Thymus (tissue), 11 donors: ENCODE measurements around the gene ELMO2. TPM values are rescaled to one million over a fixed set of nuclear protein-coding genes. Genes with fewer than 3 reads are reported as not detected.

Experiments used
- DNase-seq, 9 donors: peaks; one replicate each; pipeline ENCODE4 v3.0.0-alpha.2; 2013; ENCODE audit warnings: low spot score in 9 of 9, low read depth in 6 of 9, missing footprints in 1 of 9
- H3K27ac ChIP-seq, 2 donors: one replicate each; pipeline ENCODE4 v1.5.1; 2013; ENCODE audit warnings: control low read depth in 1 of 2, low read depth in 1 of 2, low read length in 1 of 2, mild to moderate bottlenecking in 1 of 2, moderate library complexity in 1 of 2
- H3K27me3 ChIP-seq, 2 donors: one replicate each; pipeline ENCODE4 v1.5.1; 2013; ENCODE audit warnings: low read length in 1 of 2; ENCODE audit not compliant: control insufficient read depth in 2 of 2, insufficient read depth in 1 of 2
- H3K36me3 ChIP-seq, 2 donors: one replicate each; pipeline ENCODE4 v1.5.1; 2013; ENCODE audit warnings: low read length in 1 of 2, mild to moderate bottlenecking in 1 of 2, moderate library complexity in 1 of 2; ENCODE audit not compliant: control insufficient read depth in 2 of 2, insufficient read depth in 2 of 2
- H3K4me1 ChIP-seq, 2 donors: one replicate each; pipeline ENCODE4 v1.5.1; 2013; ENCODE audit warnings: low read length in 2 of 2; ENCODE audit not compliant: control insufficient read depth in 2 of 2, insufficient read depth in 2 of 2
- H3K4me3 ChIP-seq, 2 donors: one replicate each; pipeline ENCODE4 v1.5.1; 2013; ENCODE audit warnings: low read length in 2 of 2, control low read depth in 1 of 2, mild to moderate bottlenecking in 1 of 2
- H3K9me3 ChIP-seq, 2 donors: one replicate each; pipeline ENCODE4 v1.5.1; 2013; ENCODE audit warnings: low read length in 1 of 2, mild to moderate bottlenecking in 1 of 2; ENCODE audit not compliant: control insufficient read depth in 2 of 2, insufficient read depth in 1 of 2
- WGBS: extraction: QIAGEN DNeasy Blood & Tissue Kit; methylation state at CpG from one replicate; pipeline ENCODE4 v1.1.7; 2013; 5-methylcytosine and 5-hydroxymethylcytosine counted together
- polyA plus RNA-seq: library from polyadenylated mRNA; stranded (reverse); fragments of 200-250 nt; gene quantifications from one replicate; pipeline ENCODE4 v1.2.3, GENCODE V29; 2013
- total RNA-seq: library from RNA; stranded (reverse); fragments of 120-200 nt; gene quantifications from one replicate; pipeline ENCODE4 v1.2.4, GENCODE V29; 2013
- donor health status: healthy.

Gene ELMO2
- total and polyA plus RNA-seq, 2 donors = 23.3 to 32.9 TPM

DNA sequence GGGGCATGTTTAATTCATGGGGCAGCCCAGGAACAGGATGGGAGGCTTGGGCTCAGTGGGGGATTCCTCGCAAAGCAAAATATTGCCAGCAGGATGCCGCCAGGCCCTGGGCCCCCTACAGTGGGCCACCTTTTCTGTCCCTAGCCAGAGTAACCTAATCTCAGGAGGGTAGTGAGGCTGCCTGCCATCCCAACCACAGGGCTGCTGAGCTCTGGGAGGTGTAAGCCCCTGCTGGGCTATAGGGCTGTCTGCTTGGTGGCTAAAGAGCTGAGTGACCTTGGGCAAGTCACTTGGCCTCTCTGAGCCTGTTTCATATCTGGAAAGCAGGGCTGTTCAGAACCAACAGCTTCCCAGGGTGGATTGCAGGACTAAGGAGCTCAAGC, 62.4 kb downstream of the ELMO2 start:
- 70% methylated on average over 2 of the region's 2 CpGs for WGBS
- H3K27ac ChIP-seq = no peak overlapping the region
- peaks cover 9 to 42% of the 10 kb centered on the region in 2 donors for H3K27me3 ChIP-seq
- H3K4me1 ChIP-seq = peaks cover 0 to 9% of the 10 kb centered on the region in 2 donors
- no peak for DNase-seq
- peaks cover 0 to 1% of the 10 kb centered on the region in 2 donors for H3K9me3 ChIP-seq
- H3K36me3 ChIP-seq = no peaks in the 10 kb centered on the region
- no peak overlapping the region for H3K4me3 ChIP-seq

DNA sequence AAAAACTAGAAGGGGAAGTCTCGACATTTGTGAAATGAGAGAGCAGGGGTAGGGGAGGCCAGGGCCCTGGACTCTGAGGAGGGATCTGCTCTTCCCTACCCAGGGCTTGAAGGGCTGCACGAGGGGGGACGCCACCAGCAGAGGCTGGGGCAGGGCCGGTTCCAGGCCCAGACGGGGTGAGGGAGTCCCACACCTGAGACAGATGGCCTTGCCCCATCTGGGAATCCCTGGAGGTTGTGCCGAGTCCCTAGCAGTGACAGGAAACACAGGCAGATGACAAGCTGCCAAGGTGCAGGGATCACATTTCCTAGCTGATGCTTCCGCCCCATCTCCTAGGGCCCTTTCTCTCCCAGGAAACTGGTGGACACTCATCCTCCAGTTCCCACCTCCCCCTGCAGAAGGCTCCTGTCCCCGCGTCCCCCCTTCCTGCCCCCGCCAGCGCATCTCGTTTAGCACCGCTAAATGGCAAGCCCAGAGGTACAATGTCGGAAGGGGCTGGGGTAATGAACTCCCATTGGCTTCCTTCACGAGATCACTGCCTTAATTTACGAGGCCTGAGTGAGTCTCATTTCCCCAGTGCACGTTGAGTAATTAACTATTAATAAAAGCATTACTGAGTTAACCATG, 63.0 kb downstream of the ELMO2 start:
- Histone ChIP-seq H3K27me3 (peaks cover 9 to 42% of the 10 kb centered on the region in 2 donors), H3K4me3 (no peak overlapping the region), H3K27ac (no peak overlapping the region), H3K4me1 (peaks cover 0 to 5% of the 10 kb centered on the region in 2 donors), H3K36me3 (no peaks in the 10 kb centered on the region), H3K9me3 (peaks cover 0 to 1% of the 10 kb centered on the region in 2 donors)
- DNase-seq = no peak
- WGBS = 9% methylated on average over 17 of the region's 17 CpGs

DNA sequence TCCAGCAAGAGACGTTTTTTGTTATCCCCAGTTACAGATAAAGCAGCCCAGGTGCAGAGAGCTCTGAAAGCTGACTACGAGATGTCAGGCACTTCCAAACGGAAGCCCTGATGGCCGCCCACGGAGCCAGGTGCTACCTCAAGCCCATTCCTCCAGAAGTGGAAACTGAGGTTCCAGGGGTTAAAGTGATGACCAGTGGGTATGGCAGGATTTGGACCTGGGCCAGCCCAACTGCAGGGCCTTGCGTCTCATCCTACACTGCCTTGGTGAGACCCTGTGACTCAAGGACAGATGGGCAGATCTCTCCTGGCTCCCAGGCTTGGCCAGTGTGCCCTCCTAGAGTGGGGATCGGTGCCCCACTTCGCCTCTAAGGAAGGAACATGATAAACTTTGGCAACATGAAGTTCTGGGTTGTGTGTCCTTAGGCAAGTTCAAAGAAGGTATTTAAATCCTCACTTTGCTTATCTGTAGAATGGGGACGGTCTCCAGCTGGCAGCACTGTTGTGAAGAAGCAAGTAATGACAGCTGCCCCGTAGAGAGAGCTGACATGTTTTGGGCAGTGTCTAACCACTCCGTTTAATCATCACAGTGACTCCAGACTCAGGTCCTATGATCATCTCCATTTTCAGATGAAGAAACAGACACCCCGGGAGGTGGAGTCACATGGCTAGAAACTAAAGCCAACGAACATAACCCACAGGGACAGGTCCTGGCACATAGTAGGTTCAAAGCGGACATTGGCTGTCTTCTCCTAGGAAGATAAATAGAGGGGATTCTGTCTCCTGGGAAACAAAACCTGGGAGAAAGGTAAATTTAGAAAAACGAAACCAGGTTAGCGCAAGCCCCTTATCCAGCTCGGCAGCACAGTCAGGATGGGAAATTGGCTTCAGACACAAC, 63.7 kb downstream of the ELMO2 start:
- Histone ChIP-seq H3K27ac (no peak overlapping the region), H3K36me3 (no peaks in the 10 kb centered on the region), H3K4me3 (no peak overlapping the region), H3K4me1 (peaks cover 0 to 5% of the 10 kb centered on the region in 2 donors), H3K27me3 (peaks cover 9 to 46% of the 10 kb centered on the region in 2 donors), H3K9me3 (peaks cover 0 to 1% of the 10 kb centered on the region in 2 donors)
- 61% methylated on average over 17 of the region's 17 CpGs for WGBS
- DNase-seq = no peak

DNA sequence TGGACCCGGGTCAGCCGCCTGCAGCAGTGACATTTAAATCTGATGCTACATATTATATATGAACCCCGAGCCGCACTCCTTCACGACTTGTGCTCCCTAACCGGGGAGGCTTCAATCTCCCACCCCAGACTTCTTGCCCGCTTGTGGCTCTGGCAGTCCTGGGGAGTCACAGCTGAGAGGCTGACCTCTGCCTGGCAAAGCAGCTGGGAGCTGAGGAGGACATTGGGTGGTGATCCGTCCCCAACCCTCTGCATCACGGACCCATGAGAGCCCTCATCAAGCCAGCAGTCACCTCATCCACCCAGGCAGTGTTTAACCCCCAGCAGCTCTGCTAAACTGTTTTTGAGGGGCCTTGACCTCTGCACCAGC, 64.4 kb downstream of the ELMO2 start:
- no peak overlapping the region for H3K4me3 ChIP-seq
- H3K36me3 ChIP-seq = no peaks in the 10 kb centered on the region
- peaks cover 9 to 52% of the 10 kb centered on the region in 2 donors for H3K27me3 ChIP-seq
- H3K9me3 ChIP-seq = peaks cover 0 to 1% of the 10 kb centered on the region in 2 donors
- H3K4me1 ChIP-seq = peaks cover 0 to 5% of the 10 kb centered on the region in 2 donors
- H3K27ac ChIP-seq = no peak overlapping the region
- DNase-seq = no peak
- 72% methylated on average over 9 of the region's 9 CpGs for WGBS

DNA sequence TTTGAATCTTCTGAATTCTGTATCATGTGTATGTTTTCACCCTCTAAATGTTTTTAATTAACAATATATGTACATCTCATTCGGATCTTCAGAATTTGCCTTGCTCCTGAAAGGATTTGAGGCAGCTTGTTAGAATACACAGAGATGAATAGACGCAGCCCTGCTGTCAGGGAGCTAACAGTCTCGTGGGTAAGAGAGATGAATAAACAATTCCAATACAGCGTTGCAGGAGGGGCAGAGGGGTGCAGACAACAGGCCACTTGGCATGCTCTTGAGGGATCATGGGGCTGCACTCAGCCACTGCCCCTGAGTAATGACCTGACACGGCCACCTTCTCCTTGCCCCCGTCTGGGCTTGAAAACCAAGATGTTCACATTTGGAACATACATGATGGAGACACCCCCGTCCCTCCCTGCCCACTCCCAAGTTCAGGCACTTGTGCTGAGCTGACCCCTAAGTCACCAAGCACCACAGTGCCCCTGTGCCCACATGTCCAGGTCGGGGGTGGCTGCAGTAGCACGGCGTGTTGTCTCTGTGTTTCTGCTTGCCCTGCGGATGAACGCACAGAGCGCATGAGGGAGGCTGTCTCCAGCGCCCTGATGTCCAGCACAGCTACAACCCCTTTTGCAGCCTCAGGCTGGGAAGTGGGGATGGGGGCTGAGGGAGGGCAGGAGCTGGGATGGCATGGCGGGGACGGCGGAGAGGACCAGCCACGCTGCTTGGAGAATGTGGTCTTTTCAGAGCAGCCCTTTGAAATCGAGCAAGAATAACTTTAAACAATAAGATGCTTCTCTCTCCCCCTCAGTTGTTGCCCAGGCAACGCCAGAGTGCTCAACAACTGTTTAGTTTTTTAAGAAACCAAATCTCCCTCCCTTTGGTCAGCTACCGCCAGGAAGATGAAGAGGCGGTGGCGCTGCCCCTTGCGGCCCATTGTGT, 65.1 kb downstream of the ELMO2 start:
- WGBS = 77% methylated on average over 24 of the region's 24 CpGs
- Histone ChIP-seq H3K27ac (no peak overlapping the region), H3K4me1 (peaks cover 0 to 5% of the 10 kb centered on the region in 2 donors), H3K9me3 (peaks cover 0 to 1% of the 10 kb centered on the region in 2 donors), H3K36me3 (no peaks in the 10 kb centered on the region), H3K4me3 (no peak overlapping the region), H3K27me3 (peaks cover 9 to 52% of the 10 kb centered on the region in 2 donors)
- no peak for DNase-seq

DNA sequence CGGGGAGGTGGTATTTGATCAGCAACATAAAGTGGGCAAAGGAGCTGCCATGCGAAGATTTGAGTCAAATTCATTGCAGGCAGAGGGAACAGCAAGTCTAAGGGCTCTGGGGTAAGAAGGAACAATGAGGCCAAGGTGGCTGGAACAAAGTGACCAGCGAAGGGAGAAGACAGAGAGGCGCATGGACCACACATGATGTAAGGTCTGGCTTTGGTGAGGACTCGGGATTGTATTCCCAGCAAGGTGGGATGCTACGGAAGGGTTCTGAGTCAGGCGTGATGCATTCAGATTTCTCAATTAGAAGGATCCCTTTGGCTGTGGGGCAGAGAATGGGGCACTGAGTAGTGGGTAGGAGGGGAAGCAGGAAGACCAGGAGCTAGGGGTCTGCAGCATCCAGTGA, 67.4 kb downstream of the ELMO2 start:
- H3K27me3 ChIP-seq = peaks cover 9 to 53% of the 10 kb centered on the region in 2 donors
- peaks cover 0 to 5% of the 10 kb centered on the region in 2 donors for H3K4me1 ChIP-seq
- no peak for DNase-seq
- no peaks in the 10 kb centered on the region for H3K36me3 ChIP-seq
- no peak overlapping the region for H3K27ac ChIP-seq
- WGBS = 87% methylated on average over 7 of the region's 7 CpGs
- H3K9me3 ChIP-seq = peaks cover 0 to 1% of the 10 kb centered on the region in 2 donors
- H3K4me3 ChIP-seq = no peak overlapping the region

DNA sequence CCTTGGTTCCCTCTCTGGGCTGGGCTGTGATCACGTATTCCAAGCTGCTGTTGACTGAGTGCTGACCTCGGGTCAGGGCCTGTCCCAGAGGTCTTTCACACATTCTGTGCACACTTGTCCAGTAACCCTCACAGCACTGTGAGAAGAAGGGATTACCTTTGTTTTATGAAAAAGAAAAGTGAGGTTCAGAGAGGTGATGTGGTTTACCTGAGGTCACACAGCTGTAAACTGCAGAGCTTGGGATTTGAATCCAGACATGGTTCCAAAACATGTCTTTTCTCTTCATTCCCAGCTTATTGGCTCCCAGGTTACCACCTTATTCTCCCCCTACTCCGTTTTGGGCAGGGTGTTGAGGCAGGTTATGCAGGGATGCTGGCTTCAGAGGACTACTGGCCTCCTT, 69.7 kb downstream of the ELMO2 start:
- no peak for DNase-seq
- Histone ChIP-seq H3K27me3 (peaks cover 0 to 51% of the 10 kb centered on the region in 2 donors), H3K27ac (no peak overlapping the region), H3K4me1 (no peaks in the 10 kb centered on the region), H3K36me3 (no peaks in the 10 kb centered on the region), H3K4me3 (no peak overlapping the region), H3K9me3 (peaks cover 0 to 1% of the 10 kb centered on the region in 2 donors)
- 74% methylated on average over 3 of the region's 3 CpGs for WGBS

DNA sequence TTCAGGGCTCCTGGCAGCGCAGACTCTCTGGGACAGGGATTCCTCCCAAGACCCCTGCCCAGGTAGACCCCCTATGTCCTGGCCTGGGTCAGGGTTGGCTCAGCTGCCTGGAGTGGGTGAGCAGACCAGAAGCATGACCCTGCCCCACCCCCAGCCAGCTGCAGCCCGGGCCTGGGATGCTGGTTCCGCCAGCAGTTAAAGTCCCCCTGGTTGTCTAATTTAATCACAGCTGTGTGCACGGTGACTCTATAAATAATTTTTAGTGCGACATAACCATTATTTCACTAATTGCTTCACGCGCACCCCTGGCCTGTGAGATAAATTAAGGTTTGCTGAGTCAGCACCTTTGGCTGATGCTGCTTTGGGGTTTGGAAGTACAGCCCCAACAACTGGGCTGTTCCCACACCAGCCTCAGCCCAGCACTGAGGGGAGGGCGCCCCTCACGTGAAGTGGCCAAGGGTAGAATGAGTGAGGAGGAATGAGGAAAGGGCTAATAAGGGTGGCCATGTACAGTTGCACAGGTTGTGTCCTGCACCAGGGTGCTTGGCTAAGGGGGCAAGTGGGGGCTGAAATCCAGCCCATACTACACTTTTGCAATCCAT, 72.0 kb downstream of the ELMO2 start:
- peaks cover 0 to 63% of the 10 kb centered on the region in 2 donors for H3K27me3 ChIP-seq
- H3K9me3 ChIP-seq = peaks cover 0 to 3% of the 10 kb centered on the region in 2 donors
- WGBS = 48% methylated on average over 9 of the region's 9 CpGs
- DNase-seq = no peak
- H3K4me3 ChIP-seq = no peak overlapping the region
- H3K36me3 ChIP-seq = no peaks in the 10 kb centered on the region
- no peaks in the 10 kb centered on the region for H3K4me1 ChIP-seq
- H3K27ac ChIP-seq = no peak overlapping the region
